Esophagus squamous epithelium (tissue), 5 donors: ENCODE data around the gene SET. TPM values are rescaled to one million over a fixed set of nuclear protein-coding genes. Genes with fewer than 3 reads are reported as not detected.
A peak's percentile ranks its signal among the peaks of the same experiment; 100 is the strongest.

ENCODE experiments used
- DNase-seq: peaks from one replicate; lab custom pipeline; 2025; lab: John Stamatoyannopoulos, UW
- H3K27ac ChIP-seq, 4 donors: fragments of 200-600 bp; sonication (generic); one replicate each; pipeline ENCODE4 v1.5.1; 2016 to 2019; ENCODE audit warnings: mild to moderate bottlenecking in 1 of 4
- H3K27me3 ChIP-seq, 4 donors: fragments of 200-600 bp; sonication (generic); 1 replicate in 3 of 4; 2 replicates in 1 of 4; pipeline versions ENCODE4 v1.5.1 to v1.6.0; 2017 to 2021; ENCODE audit warnings: antibody characterized with exemption in 1 of 4
- H3K36me3 ChIP-seq, 3 donors: fragments of 200-600 bp; sonication (generic); one replicate each; pipeline ENCODE4 v1.5.1; 2016 to 2019
- H3K4me1 ChIP-seq, 3 donors: fragments of 200-600 bp; sonication (generic); one replicate each; pipeline ENCODE4 v1.5.1; 2017 to 2019
- H3K4me3 ChIP-seq, 4 donors: fragments of 200-600 bp; sonication (generic); 1 replicate in 3 of 4; 2 replicates in 1 of 4; pipeline ENCODE4 v1.5.1; 2016 to 2019; ENCODE audit warnings: mild to moderate bottlenecking in 2 of 4, moderate library complexity in 1 of 4
- H3K9me3 ChIP-seq, 3 donors: fragments of 200-600 bp; sonication (generic); one replicate each; pipeline ENCODE4 v1.5.1; 2016 to 2019
- POLR2A ChIP-seq, 4 donors: fragments of 450-650 bp; IDR thresholded peaks; one replicate each; pipeline ENCODE4 v1.6.1; 2017; ENCODE audit warnings: antibody characterized with exemption in 4 of 4, mild to moderate bottlenecking in 4 of 4, moderate library complexity in 3 of 4
- WGBS, 2 donors: methylation state at CpG; one replicate each; pipeline ENCODE4 v1.1.5; 2018; 5-methylcytosine and 5-hydroxymethylcytosine counted together
- intact Hi-C: fragments of 100-400 bp; cut with DNase I; formaldehyde crosslinking; loops from one replicate; pipeline ENCODE4 v1.15.0; 2022
- total RNA-seq, 4 donors: library from RNA; depleted of rRNA; stranded (reverse); fragments of >200 nt; gene quantifications; one replicate each; pipeline ENCODE4 v1.1.0, GENCODE V29; 2016
- TF ChIP-seq, protein P1 (sequence below), 6 experiments: fragments of 450-650 bp in 4 of 6; fragments of 200-600 bp in 2 of 6; sonication (generic) in 2 of 6; IDR thresholded peaks; one replicate each; pipeline ENCODE4 v1.5.1; 2016 to 2019; ENCODE audit warnings: antibody characterized with exemption in 6 of 6, mild to moderate bottlenecking in 4 of 6, moderate library complexity in 4 of 6
- donor health status: DM: yes; HTN: yes; CAD: no.

The SET gene
- total RNA-seq, 4 donors from 2014 or later: 83.5 to 253 (median 215) TPM

GRCh38 chr9:128722380-128723351 lies 33.6 kb downstream of the SET start:
- intact Hi-C loops: no loop called here
- Histone ChIP-seq H3K9me3 (no peaks in the 10 kb centered on the region), H3K27ac (peak overlapping the region; percentile 84 to 92 (median 89)), H3K4me3 (peak overlapping the region in 2 of 4 donors; percentile 64 to 83), H3K27me3 (no peaks in the 10 kb centered on the region), H3K36me3 (peaks cover 0 to 25% (median 5%) of the 10 kb centered on the region in 3 donors), H3K4me1 (peaks cover 14 to 36% (median 14%) of the 10 kb centered on the region in 3 donors)
- 31 to 53% methylated on average over 4 to 9 of the region's 9 CpGs for WGBS, 2 donors
- TF ChIP-seq, protein P1, sequence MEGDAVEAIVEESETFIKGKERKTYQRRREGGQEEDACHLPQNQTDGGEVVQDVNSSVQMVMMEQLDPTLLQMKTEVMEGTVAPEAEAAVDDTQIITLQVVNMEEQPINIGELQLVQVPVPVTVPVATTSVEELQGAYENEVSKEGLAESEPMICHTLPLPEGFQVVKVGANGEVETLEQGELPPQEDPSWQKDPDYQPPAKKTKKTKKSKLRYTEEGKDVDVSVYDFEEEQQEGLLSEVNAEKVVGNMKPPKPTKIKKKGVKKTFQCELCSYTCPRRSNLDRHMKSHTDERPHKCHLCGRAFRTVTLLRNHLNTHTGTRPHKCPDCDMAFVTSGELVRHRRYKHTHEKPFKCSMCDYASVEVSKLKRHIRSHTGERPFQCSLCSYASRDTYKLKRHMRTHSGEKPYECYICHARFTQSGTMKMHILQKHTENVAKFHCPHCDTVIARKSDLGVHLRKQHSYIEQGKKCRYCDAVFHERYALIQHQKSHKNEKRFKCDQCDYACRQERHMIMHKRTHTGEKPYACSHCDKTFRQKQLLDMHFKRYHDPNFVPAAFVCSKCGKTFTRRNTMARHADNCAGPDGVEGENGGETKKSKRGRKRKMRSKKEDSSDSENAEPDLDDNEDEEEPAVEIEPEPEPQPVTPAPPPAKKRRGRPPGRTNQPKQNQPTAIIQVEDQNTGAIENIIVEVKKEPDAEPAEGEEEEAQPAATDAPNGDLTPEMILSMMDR (IDR thresholded peaks at IDR 0.05): no peak
- TF ChIP-seq POLR2A (IDR thresholded peaks at IDR 0.05): no peak
- no peak for DNase-seq

GRCh38 chr9:128723352-128723865 lies 34.4 kb downstream of the SET start:
- Histone ChIP-seq H3K9me3 (no peaks in the 10 kb centered on the region), H3K27ac (peak overlapping the region; percentile 84 to 92 (median 89)), H3K4me1 (peaks cover 14 to 36% (median 14%) of the 10 kb centered on the region in 3 donors), H3K27me3 (no peaks in the 10 kb centered on the region), H3K36me3 (peaks cover 0 to 25% (median 5%) of the 10 kb centered on the region in 3 donors), H3K4me3 (peak overlapping the region; percentile 62 to 83 (median 66))
- DNase-seq: no peak
- intact Hi-C loops: no loop called here
- TF ChIP-seq, protein P1 (IDR thresholded peaks at IDR 0.05): no peak
- no peak for TF ChIP-seq POLR2A (IDR thresholded peaks at IDR 0.05)
- WGBS, 2 donors: 23 to 24% methylated on average over 7 of the region's 7 CpGs

DNA sequence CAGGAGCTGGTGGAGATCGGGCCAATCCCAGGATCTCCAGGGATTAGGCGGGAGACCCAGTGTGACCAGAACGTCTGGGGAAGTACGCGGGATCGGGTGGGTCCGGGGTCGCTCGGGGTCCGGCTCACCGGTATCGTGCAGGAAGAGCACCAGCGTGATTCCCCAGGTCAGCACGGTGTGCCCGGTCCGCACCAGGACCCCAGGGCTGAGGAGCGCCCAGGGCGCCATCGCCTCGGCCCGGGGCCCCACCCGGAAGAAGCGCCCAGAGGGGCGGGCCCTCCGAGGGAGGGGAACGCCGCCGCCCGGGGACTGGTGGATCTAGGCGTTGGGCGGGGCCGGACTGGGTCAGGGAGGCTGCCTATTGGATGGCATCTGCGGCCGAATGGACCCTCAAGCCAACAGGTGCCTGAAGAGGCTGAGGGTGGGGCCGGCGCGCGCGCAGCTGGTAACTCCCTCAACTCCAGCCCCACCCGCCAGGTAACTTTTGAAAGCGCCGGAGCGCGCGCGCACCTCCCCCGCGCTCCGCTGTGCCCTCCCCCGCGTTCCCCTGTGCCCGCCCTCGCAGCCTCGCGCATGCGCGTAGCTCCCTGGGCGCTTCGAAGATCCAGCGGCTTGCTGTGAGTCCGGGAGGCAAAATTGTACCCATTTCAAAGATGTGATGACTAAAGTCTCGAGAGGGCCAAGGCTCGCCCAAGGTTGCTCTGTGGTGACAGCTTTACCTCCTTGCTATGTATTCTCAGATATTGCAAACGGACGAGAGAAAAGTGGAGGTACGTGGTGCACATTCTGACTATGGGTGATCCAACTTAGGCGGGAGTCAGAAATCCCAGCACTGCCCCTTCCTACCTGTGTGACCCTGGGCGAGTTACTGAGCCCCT lies 35.1 kb downstream of the SET start, which contains the start of gene ZDHHC12:
Gene ZDHHC12, minus strand, starts transcription at position 262 of the 878 bp plus-strand sequence. Its CDS starts 34 bp downstream, at position 228.
- TF ChIP-seq POLR2A (IDR thresholded peaks at IDR 0.05): peak in 3 of 4 donors; percentile 66 to 89 (median 88)
- TF ChIP-seq, protein P1 (IDR thresholded peaks at IDR 0.05): peak in 1 of 6 experiments; percentile 40
- Histone ChIP-seq H3K36me3 (peaks cover 0 to 25% (median 5%) of the 10 kb centered on the region in 3 donors), H3K4me1 (peaks cover 14 to 36% (median 14%) of the 10 kb centered on the region in 3 donors), H3K4me3 (peak within 1 kb of the TSS; percentile 62 to 83 (median 66)), H3K9me3 (no peaks in the 10 kb centered on the region), H3K27me3 (no peaks in the 10 kb centered on the region), H3K27ac (peak within 1 kb of the TSS; percentile 84 to 92 (median 89))
- DNase-seq: peak; percentile 97
- 0 to 4% methylated on average over 5 to 27 of the region's 68 CpGs for WGBS, 2 donors
- intact Hi-C loops: no loop called here

GRCh38 chr9:128724744-128725211 lies 35.8 kb downstream of the SET start:
- DNase-seq: no peak
- intact Hi-C loops: no loop called here
- Histone ChIP-seq H3K36me3 (peaks cover 0 to 25% (median 5%) of the 10 kb centered on the region in 3 donors), H3K27me3 (no peaks in the 10 kb centered on the region), H3K4me1 (peaks cover 14 to 31% (median 14%) of the 10 kb centered on the region in 3 donors), H3K27ac (peak overlapping the region; percentile 84 to 92 (median 89)), H3K9me3 (no peaks in the 10 kb centered on the region), H3K4me3 (peak overlapping the region; percentile 62 to 83 (median 66))
- 5 to 20% methylated on average over 6 to 9 of the region's 10 CpGs for WGBS, 2 donors
- TF ChIP-seq, protein P1 (IDR thresholded peaks at IDR 0.05): peak in 1 of 6 experiments; percentile 8
- TF ChIP-seq POLR2A (IDR thresholded peaks at IDR 0.05): no peak
